Hepatocyte (in vitro differentiated cells): ENCODE measurements around the gene FZR1. TPM values are rescaled to one million over a fixed set of nuclear protein-coding genes. Genes with fewer than 3 reads are reported as not detected.

ENCODE experiments used
- DNase-seq: peaks from one replicate; pipeline ENCODE4 v3.0.0-alpha.2; 2016; ENCODE audit warnings: low spot score
- H2AFZ ChIP-seq: fragments of 200-600 bp; sonication (generic); 2 replicates; pipeline ENCODE4 v1.6.0; 2016; ENCODE audit warnings: antibody characterized with exemption, mild to moderate bottlenecking
- H3K27ac ChIP-seq: fragments of 200-600 bp; sonication (generic); 2 replicates; pipeline ENCODE4 v1.5.1; 2016; ENCODE audit warnings: mild to moderate bottlenecking
- H3K27me3 ChIP-seq: fragments of 200-600 bp; sonication (generic); 2 replicates; pipeline ENCODE4 v1.6.1; 2016
- H3K36me3 ChIP-seq: fragments of 200-600 bp; sonication (generic); replicated peaks from 2 replicates; pipeline ENCODE4 v1.5.1; 2016; ENCODE audit warnings: low read depth; ENCODE audit not compliant: insufficient read depth
- H3K4me1 ChIP-seq: fragments of 200-600 bp; sonication (generic); 2 replicates; pipeline ENCODE4 v1.5.1; 2016; ENCODE audit warnings: mild to moderate bottlenecking, moderate library complexity; ENCODE audit not compliant: insufficient read depth
- H3K4me2 ChIP-seq: fragments of 200-600 bp; sonication (generic); 2 replicates; pipeline ENCODE4 v1.6.0; 2016
- H3K4me3 ChIP-seq: fragments of 200-600 bp; sonication (generic); 2 replicates; pipeline ENCODE4 v1.5.1; 2016; ENCODE audit warnings: mild to moderate bottlenecking
- H3K79me2 ChIP-seq: fragments of 200-600 bp; sonication (generic); 2 replicates; pipeline ENCODE4 v1.6.0; 2017; ENCODE audit warnings: mild to moderate bottlenecking
- H3K9me2 ChIP-seq: fragments of 200-600 bp; sonication (generic); replicated peaks from 2 replicates; pipeline ENCODE4 v1.6.0; 2017; ENCODE audit warnings: mild to moderate bottlenecking; ENCODE audit not compliant: insufficient read depth
- H3K9me3 ChIP-seq: fragments of 200-600 bp; sonication (generic); 2 replicates; pipeline ENCODE4 v1.5.1; 2016; ENCODE audit warnings: low read depth, mild to moderate bottlenecking
- H4K20me1 ChIP-seq: fragments of 200-600 bp; sonication (generic); 2 replicates; pipeline ENCODE4 v1.6.0; 2016; ENCODE audit warnings: mild to moderate bottlenecking; ENCODE audit not compliant: insufficient read depth, poor library complexity, severe bottlenecking
- EZH2 ChIP-seq: fragments of 200-600 bp; sonication (generic); IDR thresholded peaks from 2 replicates; pipeline ENCODE4 v1.6.1; 2016; ENCODE audit warnings: antibody characterized with exemption, mild to moderate bottlenecking, borderline replicate concordance
- EZH2phosphoT487 ChIP-seq: fragments of 200-600 bp; sonication (generic); IDR thresholded peaks from one replicate; pipeline ENCODE4 v1.6.1; 2018; ENCODE audit warnings: antibody characterized with exemption, mild to moderate bottlenecking, low read depth, moderate library complexity; ENCODE audit not compliant: unreplicated experiment, severe bottlenecking
- WGBS: methylation state at CpG from one replicate; pipeline ENCODE4 v1.1.6; 2016; ENCODE audit warnings: low lambda C conversion rate; ENCODE audit errors: missing lambda C conversion rate; 5-methylcytosine and 5-hydroxymethylcytosine counted together
- polyA plus RNA-seq: library from polyadenylated mRNA; unstranded; fragments of >200 nt; fragmentation: Nextera tagmentation; extraction: Ambion mirVana; gene quantifications from 2 replicates; pipeline ENCODE4 v1.2.1, GENCODE V29; 2016
- total RNA-seq: library from RNA; depleted of rRNA; stranded (reverse); fragments of >200 nt; gene quantifications from 2 replicates; pipeline ENCODE4 v1.2.3, GENCODE V29; 2014
- TF ChIP-seq, protein P1 (sequence below): fragments of 200-600 bp; sonication (generic); IDR thresholded peaks from 2 replicates; pipeline ENCODE4 v1.5.1; 2016; ENCODE audit warnings: antibody characterized with exemption, mild to moderate bottlenecking; ENCODE audit not compliant: poor library complexity

FZR1 gene
- total and polyA plus RNA-seq, 2 experiments from 2014 or later = 32.1 to 51.0 TPM

- no peaks in the 10 kb centered on the region for H3K27me3 ChIP-seq
- H3K9me2 ChIP-seq = no peaks in the 10 kb centered on the region
- no peak overlapping the region for H2AFZ ChIP-seq
- H3K27ac ChIP-seq = no peak overlapping the region
- H3K4me1 ChIP-seq = peaks cover 7% of the 10 kb centered on the region
- no peaks in the 10 kb centered on the region for H3K9me3 ChIP-seq
- no peak overlapping the region for H3K4me3 ChIP-seq
- 94% methylated on average over 15 of the region's 15 CpGs for WGBS
- peaks cover 100% of the 10 kb centered on the region for H3K79me2 ChIP-seq
- no peak overlapping the region for H3K4me2 ChIP-seq
- peaks cover 100% of the 10 kb centered on the region for H4K20me1 ChIP-seq
- no peaks in the 10 kb centered on the region for H3K36me3 ChIP-seq
- TF ChIP-seq EZH2phosphoT487 (no peak), EZH2 (no peak)
- TF ChIP-seq, protein P1, sequence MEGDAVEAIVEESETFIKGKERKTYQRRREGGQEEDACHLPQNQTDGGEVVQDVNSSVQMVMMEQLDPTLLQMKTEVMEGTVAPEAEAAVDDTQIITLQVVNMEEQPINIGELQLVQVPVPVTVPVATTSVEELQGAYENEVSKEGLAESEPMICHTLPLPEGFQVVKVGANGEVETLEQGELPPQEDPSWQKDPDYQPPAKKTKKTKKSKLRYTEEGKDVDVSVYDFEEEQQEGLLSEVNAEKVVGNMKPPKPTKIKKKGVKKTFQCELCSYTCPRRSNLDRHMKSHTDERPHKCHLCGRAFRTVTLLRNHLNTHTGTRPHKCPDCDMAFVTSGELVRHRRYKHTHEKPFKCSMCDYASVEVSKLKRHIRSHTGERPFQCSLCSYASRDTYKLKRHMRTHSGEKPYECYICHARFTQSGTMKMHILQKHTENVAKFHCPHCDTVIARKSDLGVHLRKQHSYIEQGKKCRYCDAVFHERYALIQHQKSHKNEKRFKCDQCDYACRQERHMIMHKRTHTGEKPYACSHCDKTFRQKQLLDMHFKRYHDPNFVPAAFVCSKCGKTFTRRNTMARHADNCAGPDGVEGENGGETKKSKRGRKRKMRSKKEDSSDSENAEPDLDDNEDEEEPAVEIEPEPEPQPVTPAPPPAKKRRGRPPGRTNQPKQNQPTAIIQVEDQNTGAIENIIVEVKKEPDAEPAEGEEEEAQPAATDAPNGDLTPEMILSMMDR = no peak
- DNase-seq = no peak
These were observed 9.8 kb downstream of the FZR1 start for GRCh38 chr19:3515891-3516422.

- Histone ChIP-seq H3K9me3 (no peaks in the 10 kb centered on the region), H3K4me2 (no peak overlapping the region), H3K27ac (no peak overlapping the region), H3K27me3 (no peaks in the 10 kb centered on the region), H3K9me2 (no peaks in the 10 kb centered on the region), H3K79me2 (peaks cover 100% of the 10 kb centered on the region), H3K36me3 (no peaks in the 10 kb centered on the region), H3K4me3 (no peak overlapping the region), H4K20me1 (peaks cover 100% of the 10 kb centered on the region), H2AFZ (no peak overlapping the region), H3K4me1 (peaks cover 7% of the 10 kb centered on the region)
- TF ChIP-seq, protein P1 = no peak
- no peak for TF ChIP-seq EZH2
- no peak for TF ChIP-seq EZH2phosphoT487
- 87% methylated on average over 15 of the region's 15 CpGs for WGBS
- DNase-seq = no peak
These were observed 10.6 kb downstream of the FZR1 start for GRCh38 chr19:3516675-3517207.

DNA sequence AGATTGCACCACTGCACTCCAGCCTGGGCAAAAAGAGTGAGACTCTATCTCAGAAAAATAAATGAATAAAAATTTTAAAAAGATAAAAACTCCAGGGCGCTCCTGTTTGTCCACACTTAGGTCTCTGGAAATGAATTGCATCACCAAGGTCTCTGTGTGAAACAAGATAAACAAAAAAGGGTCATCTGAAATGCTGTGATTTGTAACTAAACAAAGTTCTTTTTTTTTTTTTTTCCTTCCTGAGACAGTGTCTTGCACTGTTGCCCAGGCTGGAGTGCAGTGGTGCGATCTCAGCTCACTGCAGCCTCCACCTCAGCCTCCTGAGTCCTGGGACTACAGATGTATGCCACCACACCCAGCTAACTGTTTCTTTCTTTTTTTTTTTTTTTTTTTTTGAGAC lies 11.5 kb downstream of the FZR1 start:
- peaks cover 100% of the 10 kb centered on the region for H4K20me1 ChIP-seq
- TF ChIP-seq EZH2 = no peak
- TF ChIP-seq, protein P1 = no peak

DNA sequence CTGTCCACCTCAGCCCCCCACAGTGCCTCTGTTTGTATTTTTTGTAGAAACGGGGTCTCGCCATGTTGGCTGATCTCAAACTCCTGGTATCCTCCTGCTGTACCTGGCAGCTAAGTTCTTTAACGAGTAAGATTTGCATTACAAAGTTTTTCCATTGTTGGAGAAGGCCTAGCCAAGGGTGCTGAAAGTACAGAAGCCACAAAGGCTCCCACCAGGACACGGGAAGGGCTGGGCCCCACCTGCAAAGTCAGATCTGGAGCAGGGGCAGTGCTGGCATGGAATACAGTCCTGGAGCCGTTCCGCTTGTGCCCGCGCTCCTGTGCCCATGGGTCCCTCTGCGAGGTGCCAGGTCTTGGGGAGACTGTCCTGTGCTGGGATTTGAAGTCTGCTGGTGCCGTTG lies 12.1 kb downstream of the FZR1 start:
- Histone ChIP-seq H3K27ac (no peak overlapping the region), H3K9me2 (no peaks in the 10 kb centered on the region), H3K4me3 (no peak overlapping the region), H3K79me2 (peaks cover 98% of the 10 kb centered on the region), H3K4me2 (no peak overlapping the region), H3K27me3 (no peaks in the 10 kb centered on the region), H3K4me1 (peaks cover 7% of the 10 kb centered on the region), H3K36me3 (no peaks in the 10 kb centered on the region), H4K20me1 (peaks cover 100% of the 10 kb centered on the region), H2AFZ (no peak overlapping the region), H3K9me3 (no peaks in the 10 kb centered on the region)
- WGBS = 80% methylated on average over 10 of the region's 10 CpGs
- TF ChIP-seq EZH2 = no peak
- TF ChIP-seq EZH2phosphoT487 = no peak
- TF ChIP-seq, protein P1 = no peak
- DNase-seq = no peak

More for the DNA sequence above, 11.5 kb downstream of the FZR1 start:
- no peak for DNase-seq
- peaks cover 7% of the 10 kb centered on the region for H3K4me1 ChIP-seq
- H3K9me2 ChIP-seq = no peaks in the 10 kb centered on the region
- no peak overlapping the region for H3K27ac ChIP-seq
- H3K27me3 ChIP-seq = no peaks in the 10 kb centered on the region
- H3K79me2 ChIP-seq = peaks cover 100% of the 10 kb centered on the region
- H2AFZ ChIP-seq = no peak overlapping the region
- WGBS = 84% methylated on average over 2 of the region's 2 CpGs
- H3K4me2 ChIP-seq = no peak overlapping the region
- H3K9me3 ChIP-seq = no peaks in the 10 kb centered on the region
- no peaks in the 10 kb centered on the region for H3K36me3 ChIP-seq
- H3K4me3 ChIP-seq = no peak overlapping the region
